HG03066 (cell line): Measurements from ENCODE around the gene ATP4B.

Source experiments
- ATAC-seq: cut with Tn5 transposase; IDR thresholded peaks from one replicate; pipeline ENCODE4 v1.9.1; 2021; ENCODE audit warnings: low read depth; ENCODE audit not compliant: unreplicated experiment

Gene ATP4B

DNA sequence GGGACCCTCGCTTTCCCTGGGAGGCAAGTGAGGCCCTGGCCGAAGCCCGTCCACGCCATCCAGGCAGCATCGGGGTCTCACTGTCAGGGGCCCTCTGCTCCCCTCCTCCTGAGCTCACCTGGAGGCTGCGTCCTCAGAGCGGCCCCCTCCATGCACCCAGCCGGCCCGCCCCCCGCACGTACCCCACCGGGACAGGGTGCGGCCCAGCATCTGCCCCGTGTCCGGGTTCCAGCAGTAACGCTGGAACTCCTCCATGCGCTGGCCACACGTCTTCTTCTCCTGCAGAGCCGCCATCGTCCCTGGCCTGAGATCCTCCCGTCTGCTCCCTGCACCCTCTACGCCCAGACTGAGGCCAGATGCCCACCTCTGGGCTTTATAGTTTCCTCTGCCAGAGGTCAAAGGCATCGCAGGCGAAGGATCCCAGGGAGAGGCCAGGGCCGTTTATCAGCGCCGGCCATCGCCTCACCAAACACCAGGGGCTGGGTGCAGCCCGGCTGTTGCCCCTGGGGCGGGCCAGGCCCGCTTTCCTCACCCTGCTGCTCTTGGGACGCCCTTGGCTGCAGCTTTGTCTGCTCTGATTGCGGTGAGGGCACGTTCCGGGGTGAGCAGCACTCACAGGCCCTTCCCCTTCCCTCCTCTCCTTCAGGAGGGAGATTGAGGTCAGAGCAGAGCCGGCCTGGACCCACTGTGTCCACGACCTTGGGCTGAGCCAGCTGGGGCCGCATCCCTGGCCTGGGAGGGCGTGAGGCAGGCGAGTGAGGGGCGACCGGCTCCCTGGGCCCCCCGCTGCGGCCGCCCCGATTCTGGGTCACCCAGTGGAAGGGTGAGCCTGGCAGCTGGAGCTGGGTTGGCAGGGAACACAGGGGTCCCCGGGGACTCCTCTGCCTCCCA, at the start of gene ATP4B:
Gene ATP4B, minus strand, starts transcription at position 348 of the 891 bp plus-strand sequence. Its CDS starts 54 bp downstream, at position 294.
- ATAC-seq: no peak

DNA sequence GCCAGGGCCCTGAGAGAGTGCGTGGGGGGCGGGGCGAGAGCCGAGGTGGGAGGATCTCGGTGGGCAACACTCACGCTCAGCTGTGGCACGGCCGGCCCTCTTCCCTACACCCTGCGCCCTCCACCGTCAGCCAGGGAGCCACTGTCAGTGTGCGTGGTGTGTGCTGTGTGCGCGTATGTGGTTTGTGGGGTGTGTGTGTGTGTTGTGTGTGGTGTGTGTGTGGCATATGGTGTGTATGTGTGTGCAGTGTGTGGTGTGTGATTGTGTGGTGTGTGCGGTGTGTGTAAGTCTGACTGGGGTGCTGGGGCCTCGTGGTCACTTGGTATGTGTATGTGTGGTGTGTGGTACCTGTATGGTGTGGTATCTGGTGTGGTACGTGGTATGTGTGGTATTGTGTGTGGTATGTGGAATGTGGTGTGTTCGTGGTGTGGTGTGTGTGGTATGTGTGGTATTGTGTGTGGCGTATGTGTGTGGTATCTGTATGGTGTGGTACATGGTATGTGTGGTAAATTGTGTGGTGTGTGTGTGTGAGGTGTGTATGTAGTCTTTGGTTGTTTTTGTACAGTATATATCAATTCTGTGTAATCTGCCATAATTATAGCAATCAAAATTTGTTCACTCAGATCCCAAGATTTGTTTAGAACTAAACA, 14.1 kb upstream of the ATP4B start:
- no peak for ATAC-seq

DNA sequence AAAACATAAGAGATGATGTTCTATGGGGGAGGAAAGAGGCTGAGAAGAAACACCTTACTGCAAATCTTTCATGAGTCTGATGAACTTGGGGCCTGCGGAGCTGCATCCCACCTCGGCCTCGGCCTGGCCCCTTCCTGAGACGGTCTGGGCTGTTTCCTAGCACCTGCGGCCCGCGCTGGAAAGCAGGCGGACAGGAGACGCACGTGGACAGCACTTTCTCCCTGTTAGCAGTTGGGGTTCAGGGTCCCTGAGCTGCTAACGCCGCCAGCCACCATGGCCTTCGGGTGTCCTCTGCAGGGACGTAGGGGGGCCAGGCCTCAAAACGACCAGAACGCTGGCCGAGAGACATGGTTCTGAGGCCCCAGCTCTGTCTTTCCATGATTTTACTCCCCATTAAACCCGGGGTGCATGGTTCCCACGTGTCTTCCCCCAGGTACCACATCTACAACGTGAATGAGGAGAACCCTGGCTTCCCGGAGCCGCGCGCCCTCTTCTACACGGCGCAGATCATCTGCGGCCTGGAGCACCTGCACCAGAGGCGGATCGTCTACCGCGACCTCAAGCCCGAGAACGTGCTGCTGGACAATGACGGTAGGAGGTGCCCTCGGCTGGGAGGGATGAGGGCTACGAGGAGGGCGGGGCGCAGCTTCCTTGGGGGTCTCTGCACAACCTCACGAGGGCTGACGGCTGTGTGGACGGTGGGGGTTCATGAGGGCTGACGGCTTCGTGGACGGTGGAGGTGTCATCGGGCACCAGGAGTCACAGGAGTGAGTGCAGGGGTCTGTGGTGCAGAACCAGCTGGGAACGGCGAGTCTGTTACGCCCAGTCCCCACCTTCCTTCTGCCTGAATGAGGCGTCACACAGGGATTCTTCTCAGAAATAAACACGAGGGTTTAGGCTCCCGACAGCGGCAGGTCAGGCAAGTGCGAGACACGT, 13.3 kb upstream of the ATP4B start:
- no peak for ATAC-seq

DNA sequence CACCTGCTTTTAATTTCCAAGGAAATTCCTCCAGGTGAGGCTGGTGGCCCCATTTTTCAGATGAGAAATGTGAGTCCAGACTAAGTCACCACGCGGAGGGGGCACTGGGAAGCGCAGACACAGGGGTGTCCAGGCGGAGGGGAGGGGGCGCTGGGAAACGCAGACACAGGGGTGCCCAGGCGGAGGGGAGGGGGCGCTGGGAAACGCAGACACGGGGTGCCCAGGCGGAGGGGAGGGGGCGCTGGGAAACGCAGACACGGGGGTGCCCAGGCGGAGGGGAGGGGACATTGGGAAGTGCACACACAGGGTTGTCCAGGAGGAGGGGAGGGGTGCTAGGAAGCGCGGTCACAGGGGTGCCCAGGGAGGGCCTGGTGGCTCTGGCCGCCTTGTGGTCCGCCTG, 12.5 kb upstream of the ATP4B start:
- no peak for ATAC-seq

DNA sequence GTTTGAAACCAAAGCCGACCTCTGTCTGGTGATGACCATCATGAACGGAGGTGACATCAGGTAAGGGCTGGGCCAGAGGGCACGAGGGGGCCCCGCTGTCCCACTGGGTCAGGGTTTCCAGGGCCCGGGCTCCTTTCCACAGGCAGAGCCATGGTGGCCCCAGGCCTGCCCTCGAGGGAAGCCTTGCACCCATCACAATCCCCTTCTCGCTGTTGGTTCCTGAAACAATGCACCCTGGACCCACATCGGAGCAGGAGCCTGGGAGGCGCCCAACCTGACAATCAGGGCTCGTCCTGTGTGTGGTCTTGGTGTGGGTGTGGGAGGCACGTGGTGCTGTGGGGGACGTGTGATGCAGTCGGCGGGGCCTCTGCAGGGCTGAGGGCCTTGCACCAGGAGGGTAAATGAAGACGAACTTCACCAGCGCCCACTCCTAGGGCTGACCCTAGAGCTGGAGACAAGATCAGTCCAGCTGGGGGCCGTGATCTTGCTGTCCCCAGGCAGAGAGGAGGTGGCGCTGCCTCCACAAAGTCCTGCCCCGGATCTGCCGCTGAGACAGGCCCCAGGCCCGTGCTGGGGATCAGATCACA, 11.8 kb upstream of the ATP4B start:
- ATAC-seq: no peak

DNA sequence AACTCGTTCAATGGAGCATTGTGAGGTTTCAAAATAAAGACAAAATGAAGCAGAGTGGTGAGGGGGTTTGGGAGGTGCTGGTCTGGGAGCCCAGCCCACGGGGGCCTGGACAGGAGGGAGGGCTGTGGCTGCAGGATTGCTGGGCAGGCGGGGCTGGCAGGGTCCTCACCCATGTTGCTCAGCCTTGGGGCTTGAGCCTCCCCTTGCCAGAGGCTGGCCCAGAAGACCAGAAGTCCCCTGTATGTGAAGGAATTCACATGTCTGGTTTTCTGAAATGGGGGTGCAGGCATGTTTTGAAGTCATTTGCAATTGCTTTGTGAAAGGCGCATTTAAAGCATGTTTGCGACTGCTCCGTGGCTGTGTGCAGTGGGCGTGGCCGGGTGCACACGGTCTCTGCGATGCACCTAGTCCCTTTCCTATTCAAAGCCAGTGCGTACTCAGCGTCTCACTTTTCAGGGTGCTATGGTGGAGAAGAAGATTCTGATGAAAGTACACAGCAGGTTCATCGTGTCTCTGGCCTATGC, 11.3 kb upstream of the ATP4B start:
- ATAC-seq: no peak

DNA sequence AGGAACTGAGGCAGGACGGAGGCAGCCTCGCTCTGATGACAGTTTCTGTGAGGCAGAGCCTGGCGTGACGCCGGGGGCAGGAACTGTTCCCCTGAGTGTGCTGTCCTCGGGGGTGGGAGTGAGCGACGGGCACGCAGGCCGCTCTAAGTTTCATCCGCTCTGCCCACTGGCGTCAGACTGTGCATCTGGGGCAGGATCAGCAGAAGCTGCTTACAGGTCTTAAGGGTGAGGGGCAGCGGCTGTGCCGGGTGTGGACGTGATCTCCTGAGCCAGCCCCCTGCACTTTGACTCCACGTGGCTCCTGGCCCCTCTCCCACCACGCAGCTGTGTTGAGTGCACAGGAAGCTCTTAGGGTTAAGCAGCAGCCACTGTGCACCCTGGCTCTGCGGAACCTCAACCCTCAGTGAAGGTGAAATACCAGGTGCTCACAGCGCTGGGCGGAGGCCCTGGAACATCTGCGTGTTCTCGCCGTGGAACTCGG, 10.5 kb upstream of the ATP4B start:
- ATAC-seq: no peak

DNA sequence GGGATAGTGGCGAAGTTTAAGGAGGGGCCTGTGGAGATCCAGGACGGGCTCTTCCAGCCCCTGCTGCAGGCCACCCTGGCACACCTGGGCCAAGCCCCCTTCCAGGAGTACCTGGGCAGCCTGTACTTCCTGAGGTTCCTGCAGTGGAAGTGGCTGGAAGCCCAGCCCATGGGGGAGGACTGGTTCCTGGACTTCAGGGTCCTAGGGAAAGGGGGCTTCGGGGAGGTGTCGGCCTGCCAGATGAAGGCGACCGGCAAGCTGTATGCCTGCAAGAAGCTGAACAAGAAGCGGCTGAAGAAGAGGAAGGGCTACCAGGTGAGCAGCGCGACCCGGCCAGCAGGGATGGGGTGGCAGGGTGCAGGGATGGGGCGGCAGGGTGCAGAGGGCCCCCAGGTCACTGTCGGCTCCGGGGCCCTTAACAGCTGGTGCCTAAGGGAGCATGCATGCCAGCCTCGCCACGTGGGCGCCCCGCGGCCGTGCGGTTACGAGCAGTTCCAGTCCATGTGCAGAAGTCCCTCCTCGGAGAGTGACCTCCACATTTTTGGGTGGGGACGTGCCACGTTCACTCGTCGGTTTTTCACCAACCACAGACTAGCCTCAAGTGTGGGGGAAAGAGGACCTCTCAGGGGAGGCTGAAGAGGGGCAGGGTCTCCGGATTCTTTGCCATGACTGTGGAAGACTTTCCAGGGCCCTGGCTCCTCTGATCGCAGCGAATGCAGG, 9.9 kb upstream of the ATP4B start:
- ATAC-seq: no peak

DNA sequence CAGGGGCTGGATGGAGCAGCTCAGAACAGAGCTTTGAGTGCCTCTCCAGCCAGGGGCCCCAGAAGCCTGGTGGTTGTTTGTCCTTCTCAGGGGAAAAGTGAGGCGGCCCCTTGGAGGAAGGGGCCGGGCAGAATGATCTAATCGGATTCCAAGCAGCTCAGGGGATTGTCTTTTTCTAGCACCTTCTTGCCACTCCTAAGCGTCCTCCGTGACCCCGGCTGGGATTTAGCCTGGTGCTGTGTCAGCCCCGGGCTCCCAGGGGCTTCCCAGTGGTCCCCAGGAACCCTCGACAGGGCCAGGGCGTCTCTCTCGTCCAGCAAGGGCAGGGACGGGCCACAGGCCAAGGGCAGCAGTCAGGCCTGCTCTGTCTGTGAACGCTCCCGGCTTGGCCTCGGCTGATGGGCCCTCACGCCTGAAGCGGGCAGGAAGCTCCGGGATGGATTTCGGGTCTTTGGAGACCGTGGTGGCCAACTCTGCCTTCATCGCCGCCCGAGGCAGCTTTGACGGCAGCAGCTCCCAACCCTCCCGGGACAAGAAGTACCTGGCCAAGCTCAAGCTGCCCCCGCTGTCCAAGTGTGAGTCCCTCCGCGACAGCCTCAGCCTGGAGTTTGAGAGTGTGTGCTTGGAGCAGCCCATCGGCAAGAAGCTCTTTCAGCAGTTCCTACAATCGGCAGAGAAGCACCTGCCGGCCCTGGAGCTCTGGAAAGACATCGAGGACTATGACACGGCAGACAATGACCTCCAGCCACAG, 9.1 kb upstream of the ATP4B start, which contains the start of gene GRK1:
Gene GRK1, plus strand, starts transcription at position 269 of the 751 bp plus-strand sequence. Its CDS starts 168 bp downstream, at position 437.
- ATAC-seq: no peak

DNA sequence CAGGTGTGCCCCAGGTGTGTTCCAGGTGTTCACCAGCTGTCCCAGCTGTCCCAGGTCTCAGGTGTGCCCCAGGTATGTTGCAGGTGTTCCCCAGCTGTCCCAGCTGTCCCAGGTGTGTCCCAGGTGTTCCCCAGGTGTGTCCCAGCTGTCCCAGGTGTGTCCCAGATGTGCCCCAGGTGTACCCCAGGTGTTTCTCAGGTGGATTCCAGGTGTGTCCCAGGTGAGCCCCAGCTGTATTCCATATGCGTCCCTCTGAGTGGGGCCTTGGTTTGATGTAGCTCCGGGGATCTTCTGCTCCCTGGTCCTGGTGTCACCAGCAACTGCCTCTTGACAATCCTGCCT, 8.3 kb upstream of the ATP4B start:
- ATAC-seq: no peak

DNA sequence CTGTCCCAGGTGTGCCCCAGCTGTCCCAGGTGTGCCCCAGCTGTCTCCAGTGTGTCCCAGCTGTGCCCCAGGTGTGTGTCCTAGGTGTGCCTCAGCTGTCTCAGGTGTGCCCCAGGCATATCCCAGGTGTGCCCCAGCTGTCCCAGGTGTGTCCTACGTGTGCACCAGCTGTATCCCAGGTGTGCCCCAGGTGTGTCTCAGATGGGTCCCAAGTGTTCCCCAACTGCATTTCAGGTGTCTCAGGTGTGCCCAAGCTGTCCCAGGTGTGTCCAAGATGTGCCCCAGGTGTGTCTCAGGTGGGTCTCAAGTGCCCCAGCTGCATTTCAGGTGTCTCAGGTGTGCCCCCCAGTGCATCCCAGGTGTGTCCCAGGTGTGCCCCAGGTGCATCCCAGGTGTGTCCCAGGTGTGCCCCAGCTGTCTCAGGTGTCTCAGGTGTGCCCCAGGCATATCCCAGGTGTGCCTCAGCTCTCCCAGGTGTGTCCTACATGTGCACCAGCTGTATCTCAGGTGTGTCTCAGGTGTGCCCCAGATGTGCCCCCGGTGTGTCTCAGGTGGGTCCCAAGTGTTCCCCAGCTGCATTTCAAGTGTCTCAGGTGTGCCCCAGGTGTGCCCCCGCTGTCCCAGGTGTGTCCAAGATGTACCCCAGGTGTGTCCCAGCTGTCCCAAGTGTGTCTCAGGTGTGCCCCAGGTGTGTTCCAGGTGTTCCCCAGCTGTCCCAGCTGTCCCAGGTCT, 7.8 kb upstream of the ATP4B start:
- ATAC-seq: no peak

DNA sequence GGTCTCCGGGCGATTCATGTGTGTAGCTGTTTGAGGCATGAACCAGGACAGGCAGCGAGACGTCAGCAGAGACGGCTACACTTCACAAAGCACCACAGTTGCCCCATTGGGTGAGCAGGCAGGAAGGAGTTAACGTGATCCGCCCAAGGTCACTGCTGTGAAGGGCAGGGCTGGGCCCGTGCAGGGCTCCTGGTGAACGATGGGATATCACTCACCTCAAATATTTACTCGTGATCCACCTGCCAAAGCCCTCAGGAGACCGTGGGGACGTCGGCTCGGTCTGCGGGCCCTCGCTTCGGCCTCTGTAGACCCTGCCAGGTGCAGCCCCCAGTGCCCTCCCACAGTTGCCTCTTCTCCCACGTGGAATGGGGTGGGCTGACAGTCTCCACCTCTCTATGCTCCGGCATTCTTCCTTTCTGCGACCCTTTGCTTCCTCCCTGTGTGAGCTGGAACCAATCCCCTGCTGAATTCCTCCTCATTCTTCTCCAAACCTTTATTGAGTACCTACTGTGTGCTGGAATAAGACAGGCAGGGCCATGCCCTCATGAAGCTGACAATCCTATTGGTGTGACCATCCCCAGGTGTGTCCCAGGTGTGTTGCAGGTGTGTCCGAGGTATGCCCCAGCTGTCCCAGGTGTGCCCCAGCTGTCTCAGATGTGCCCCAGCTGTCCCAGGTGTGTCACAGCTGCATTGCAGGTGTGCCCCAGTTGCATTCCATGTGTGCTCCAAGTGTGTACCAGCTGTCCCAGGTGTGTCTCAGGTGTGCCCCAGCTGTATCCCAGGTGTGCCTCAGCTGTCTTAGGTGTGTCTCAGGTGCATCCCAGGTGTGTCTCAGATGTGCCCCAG, 7.0 kb upstream of the ATP4B start:
- ATAC-seq: no peak

DNA sequence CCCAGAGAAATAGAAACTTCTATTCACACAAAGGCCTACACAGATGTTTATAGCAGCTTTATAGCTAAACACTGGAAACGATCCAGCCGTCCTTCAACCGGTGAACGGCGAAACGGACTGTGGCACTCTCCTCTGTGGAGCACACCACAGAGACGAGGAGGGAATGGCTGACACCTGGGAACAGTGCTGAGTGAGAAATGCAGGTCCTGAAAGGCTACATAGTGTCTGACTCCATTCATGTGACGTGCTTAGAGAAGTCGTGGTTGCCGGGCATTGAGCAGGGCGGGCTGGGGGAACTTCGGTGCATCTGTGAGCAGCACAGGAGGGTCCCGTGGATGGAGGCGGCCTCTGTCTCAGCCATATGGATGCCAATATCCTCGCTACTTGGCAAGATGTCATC, 5.9 kb upstream of the ATP4B start:
- ATAC-seq: no peak

DNA sequence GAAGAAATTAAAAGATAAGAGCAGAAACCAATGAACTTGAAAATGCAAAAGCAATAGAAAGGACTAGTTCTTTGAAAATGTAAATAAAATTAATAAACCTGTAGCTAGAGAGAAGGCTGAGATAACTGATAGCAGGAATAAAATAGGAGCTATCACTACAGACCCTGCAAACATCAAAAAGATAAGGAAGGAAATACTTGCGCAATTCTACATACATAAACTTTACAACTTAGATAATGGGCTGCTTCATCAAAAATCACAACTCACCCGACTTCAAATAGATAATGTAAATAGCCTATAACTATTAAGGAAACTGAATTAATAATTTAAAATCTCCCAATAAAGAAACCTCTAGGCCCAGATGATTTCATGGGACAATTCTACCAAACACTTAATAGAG, 3.5 kb upstream of the ATP4B start:
- no peak for ATAC-seq

DNA sequence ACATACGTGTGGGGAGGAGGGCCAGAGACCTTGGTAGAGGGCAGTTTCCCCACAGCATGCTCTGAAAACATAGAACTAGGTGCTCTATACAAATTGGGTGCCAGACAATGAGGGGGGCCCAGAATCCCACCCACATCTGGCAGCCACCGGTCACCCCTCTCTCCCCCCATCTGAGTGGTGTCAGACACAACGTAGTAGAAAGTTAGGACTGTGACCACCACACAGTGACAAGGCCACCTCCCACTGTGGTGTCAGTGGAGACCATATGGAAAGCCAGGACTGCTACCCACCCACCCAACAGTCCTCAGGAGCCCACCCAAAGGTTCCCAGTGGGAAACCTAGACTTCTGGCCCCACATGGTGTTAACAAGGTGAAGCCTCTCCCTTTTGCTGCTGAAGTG, 2.1 kb upstream of the ATP4B start:
- no peak for ATAC-seq

DNA sequence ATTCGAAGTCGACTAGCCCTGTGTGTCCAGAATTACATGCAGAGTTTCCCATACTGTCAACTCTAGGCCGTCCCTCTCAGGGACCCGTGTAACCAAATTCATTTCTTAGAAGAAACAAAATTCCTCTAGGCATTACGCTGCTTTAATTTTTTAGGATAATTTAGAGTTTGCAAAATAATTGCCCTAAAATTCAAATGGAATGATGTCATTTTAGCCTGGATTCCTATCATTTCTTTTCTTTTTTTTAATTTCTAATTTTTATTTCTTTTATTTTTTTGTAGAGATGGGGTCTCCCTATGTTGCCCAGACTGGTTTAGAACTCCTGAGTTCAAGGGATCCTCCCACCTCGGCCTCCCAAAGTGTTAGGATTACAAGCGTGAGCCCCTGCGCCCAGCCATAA, 1.3 kb upstream of the ATP4B start:
- no peak for ATAC-seq

DNA sequence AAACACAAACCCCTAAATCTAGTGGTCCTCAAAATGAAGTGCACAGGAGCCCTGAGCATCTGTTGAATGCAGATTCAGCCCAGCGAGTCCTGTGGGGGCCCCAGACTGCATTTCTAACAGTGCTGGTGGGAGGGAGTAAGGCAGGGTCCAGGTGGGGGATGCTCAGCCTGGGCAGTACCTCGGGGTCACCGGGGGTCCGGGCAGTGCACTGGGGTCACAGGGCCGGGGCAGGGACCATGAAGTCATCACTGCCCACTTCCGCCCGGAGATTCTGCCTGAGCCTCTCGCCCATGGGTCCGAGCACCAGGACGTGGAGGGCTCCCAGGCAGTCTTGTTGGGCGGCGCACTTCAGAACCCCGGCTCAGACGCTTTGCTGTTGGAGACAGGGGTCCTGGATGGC, 838 bp upstream of the ATP4B start:
- ATAC-seq: no peak
